ENCODE measurements around the gene PRKAG2.

The PRKAG2 gene

GRCh38 chr7:151821806-151822540 lies 54.9 kb downstream of the PRKAG2 start:
- H3K4me3 Mint-ChIP-seq: no peak overlapping the region
- H3K36me3 Mint-ChIP-seq: no peaks in the 10 kb centered on the region
- H3K27me3 Mint-ChIP-seq: no peaks in the 10 kb centered on the region
- peaks cover 20% of the 10 kb centered on the region for H3K4me1 Mint-ChIP-seq (ENCODE audit: low read depth)
- no peak overlapping the region for H3K27ac Mint-ChIP-seq
- no peaks in the 10 kb centered on the region for H3K9me3 Mint-ChIP-seq (ENCODE audit: low read depth)

GRCh38 chr7:151821226-151821625 lies 55.7 kb downstream of the PRKAG2 start:
- Mint-ChIP-seq H3K27me3 (no peaks in the 10 kb centered on the region), H3K4me3 (no peak overlapping the region), H3K4me1 (ENCODE audit: low read depth) (peaks cover 17% of the 10 kb centered on the region), H3K9me3 (ENCODE audit: low read depth) (no peaks in the 10 kb centered on the region), H3K36me3 (no peaks in the 10 kb centered on the region), H3K27ac (no peak overlapping the region)

GRCh38 chr7:151820491-151821105 lies 56.3 kb downstream of the PRKAG2 start:
- Mint-ChIP-seq H3K36me3 (no peaks in the 10 kb centered on the region), H3K27me3 (no peaks in the 10 kb centered on the region), H3K4me1 (ENCODE audit: low read depth) (peaks cover 14% of the 10 kb centered on the region), H3K27ac (no peak overlapping the region), H3K4me3 (no peak overlapping the region), H3K9me3 (ENCODE audit: low read depth) (no peaks in the 10 kb centered on the region)

GRCh38 chr7:151819866-151820265 lies 57.0 kb downstream of the PRKAG2 start:
- Mint-ChIP-seq H3K4me3 (no peak overlapping the region), H3K27me3 (no peaks in the 10 kb centered on the region), H3K36me3 (no peaks in the 10 kb centered on the region), H3K27ac (no peak overlapping the region), H3K4me1 (ENCODE audit: low read depth) (peaks cover 14% of the 10 kb centered on the region), H3K9me3 (ENCODE audit: low read depth) (no peaks in the 10 kb centered on the region)

- no peaks in the 10 kb centered on the region for H3K9me3 Mint-ChIP-seq (ENCODE audit: low read depth)
- H3K36me3 Mint-ChIP-seq: no peaks in the 10 kb centered on the region
- H3K27ac Mint-ChIP-seq: no peak overlapping the region
These were observed 58.0 kb downstream of the PRKAG2 start for GRCh38 chr7:151818674-151819519.

GRCh38 chr7:151817981-151818673 lies 58.8 kb downstream of the PRKAG2 start:
- Mint-ChIP-seq H3K27me3 (no peaks in the 10 kb centered on the region), H3K9me3 (ENCODE audit: low read depth) (no peaks in the 10 kb centered on the region), H3K27ac (no peak overlapping the region), H3K36me3 (no peaks in the 10 kb centered on the region), H3K4me3 (no peak overlapping the region), H3K4me1 (ENCODE audit: low read depth) (peaks cover 18% of the 10 kb centered on the region)

More at GRCh38 chr7:151818674-151819519, 58.0 kb downstream of the PRKAG2 start:
- H3K27me3 Mint-ChIP-seq: no peaks in the 10 kb centered on the region
- H3K4me1 Mint-ChIP-seq (ENCODE audit: low read depth): peaks cover 16% of the 10 kb centered on the region
- H3K4me3 Mint-ChIP-seq: no peak overlapping the region

- Mint-ChIP-seq H3K4me1 (ENCODE audit: low read depth) (peaks cover 19% of the 10 kb centered on the region), H3K27ac (no peak overlapping the region), H3K36me3 (no peaks in the 10 kb centered on the region), H3K4me3 (no peak overlapping the region), H3K27me3 (no peaks in the 10 kb centered on the region), H3K9me3 (ENCODE audit: low read depth) (no peaks in the 10 kb centered on the region)
These were observed 59.6 kb downstream of the PRKAG2 start for GRCh38 chr7:151817315-151817690.

GRCh38 chr7:151816562-151817314 lies 60.2 kb downstream of the PRKAG2 start:
- no peaks in the 10 kb centered on the region for H3K36me3 Mint-ChIP-seq
- H3K9me3 Mint-ChIP-seq (ENCODE audit: low read depth): no peaks in the 10 kb centered on the region
- H3K4me3 Mint-ChIP-seq: no peak overlapping the region
- no peaks in the 10 kb centered on the region for H3K27me3 Mint-ChIP-seq
- no peak overlapping the region for H3K27ac Mint-ChIP-seq
- peaks cover 19% of the 10 kb centered on the region for H3K4me1 Mint-ChIP-seq (ENCODE audit: low read depth)

GRCh38 chr7:151815419-151815818 lies 61.5 kb downstream of the PRKAG2 start:
- no peaks in the 10 kb centered on the region for H3K9me3 Mint-ChIP-seq (ENCODE audit: low read depth)
- no peaks in the 10 kb centered on the region for H3K27me3 Mint-ChIP-seq
- no peaks in the 10 kb centered on the region for H3K36me3 Mint-ChIP-seq
- H3K4me1 Mint-ChIP-seq (ENCODE audit: low read depth): peaks cover 19% of the 10 kb centered on the region
- no peak overlapping the region for H3K27ac Mint-ChIP-seq
- H3K4me3 Mint-ChIP-seq: no peak overlapping the region

GRCh38 chr7:151814400-151815009 lies 62.4 kb downstream of the PRKAG2 start:
- Mint-ChIP-seq H3K4me1 (ENCODE audit: low read depth) (peaks cover 19% of the 10 kb centered on the region), H3K36me3 (no peaks in the 10 kb centered on the region), H3K4me3 (no peak overlapping the region), H3K9me3 (ENCODE audit: low read depth) (no peaks in the 10 kb centered on the region), H3K27me3 (no peaks in the 10 kb centered on the region), H3K27ac (no peak overlapping the region)

- no peaks in the 10 kb centered on the region for H3K27me3 Mint-ChIP-seq
- H3K27ac Mint-ChIP-seq: no peak overlapping the region
- no peak overlapping the region for H3K4me3 Mint-ChIP-seq
- peaks cover 19% of the 10 kb centered on the region for H3K4me1 Mint-ChIP-seq (ENCODE audit: low read depth)
- H3K9me3 Mint-ChIP-seq (ENCODE audit: low read depth): no peaks in the 10 kb centered on the region
- H3K36me3 Mint-ChIP-seq: no peaks in the 10 kb centered on the region
These were observed 62.9 kb downstream of the PRKAG2 start for GRCh38 chr7:151813997-151814396.

GRCh38 chr7:151813445-151813844 lies 63.5 kb downstream of the PRKAG2 start:
- Mint-ChIP-seq H3K4me1 (ENCODE audit: low read depth) (peaks cover 19% of the 10 kb centered on the region), H3K4me3 (no peak overlapping the region), H3K27ac (no peak overlapping the region), H3K9me3 (ENCODE audit: low read depth) (no peaks in the 10 kb centered on the region), H3K36me3 (no peaks in the 10 kb centered on the region), H3K27me3 (no peaks in the 10 kb centered on the region)

- H3K27me3 Mint-ChIP-seq: no peaks in the 10 kb centered on the region
- H3K27ac Mint-ChIP-seq: no peak overlapping the region
- H3K36me3 Mint-ChIP-seq: no peaks in the 10 kb centered on the region
- no peaks in the 10 kb centered on the region for H3K9me3 Mint-ChIP-seq (ENCODE audit: low read depth)
- H3K4me1 Mint-ChIP-seq (ENCODE audit: low read depth): peaks cover 18% of the 10 kb centered on the region
- H3K4me3 Mint-ChIP-seq: no peak overlapping the region
These were observed 63.9 kb downstream of the PRKAG2 start for GRCh38 chr7:151812967-151813366.
